HepG2 (cell line): ENCODE measurements around the gene SNX10. TPM values are rescaled to one million over a fixed set of nuclear protein-coding genes. Genes with fewer than 3 reads are reported as not detected.

ENCODE experiments used
- ASH2L ChIP-seq: fragments of 300-600, 200-600 bp; sonication (generic); IDR thresholded peaks from 2 replicates; pipeline ENCODE4 v1.7.0; 2017; ENCODE audit warnings: low read depth, mild to moderate bottlenecking, moderate library complexity, mixed read lengths, low read length; ENCODE audit not compliant: insufficient read length
- CEBPG ChIP-seq: IDR thresholded peaks from 2 replicates; pipeline ENCODE4 v1.6.1; 2016
- E2F2 ChIP-seq: sonication (generic); formaldehyde crosslinking; IDR thresholded peaks from 2 replicates; pipeline ENCODE4 v1.4.0; 2020; ENCODE audit warnings: missing genetic modification reagents, borderline replicate concordance
- EHMT2 ChIP-seq: fragments of 200-600 bp; sonication (generic); IDR thresholded peaks from 2 replicates; pipeline ENCODE4 v1.7.0; 2017; ENCODE audit warnings: antibody characterized with exemption, low read depth, low read length, borderline replicate concordance
- HMGXB4 ChIP-seq, 2 experiments: sonication (generic) in 1 of 2; formaldehyde crosslinking in 1 of 2; IDR thresholded peaks; 2 replicates each; pipeline versions ENCODE4 v1.4.0 to v1.6.1; 2018 to 2020; ENCODE audit warnings: missing genetic modification reagents in 2 of 2, borderline replicate concordance in 1 of 2, low read depth in 1 of 2, mild to moderate bottlenecking in 1 of 2, missing biosample characterization in 1 of 2
- HNF4A ChIP-seq: sonication (generic); formaldehyde crosslinking; IDR thresholded peaks from 2 replicates; pipeline ENCODE4 v1.4.0; 2020; ENCODE audit warnings: missing genetic modification reagents
- HNF4G ChIP-seq, 2 experiments: sonication (generic) in 1 of 2; formaldehyde crosslinking in 1 of 2; IDR thresholded peaks; 2 replicates each; pipeline versions ENCODE4 v1.4.0 to v1.6.1; 2011 to 2020; ENCODE audit warnings: borderline replicate concordance in 2 of 2, low read depth in 2 of 2, mild to moderate bottlenecking in 2 of 2, low read length in 1 of 2, missing genetic modification reagents in 1 of 2, moderate library complexity in 1 of 2
- KLF15 ChIP-seq: sonication (generic); formaldehyde crosslinking; IDR thresholded peaks from 2 replicates; pipeline ENCODE4 v1.8.1; 2023; ENCODE audit warnings: borderline replicate concordance, mild to moderate bottlenecking, inconsistent platforms, missing genetic modification reagents, mixed read lengths
- NCOA1 ChIP-seq: sonication (generic); formaldehyde crosslinking; IDR thresholded peaks from 2 replicates; pipeline ENCODE4 v1.9.0; 2021; ENCODE audit warnings: missing genetic modification reagents
- NCOR1 ChIP-seq: fragments of 200-600 bp; sonication (generic); IDR thresholded peaks from 2 replicates; pipeline ENCODE4 v1.7.0; 2017; ENCODE audit warnings: antibody characterized with exemption, low read length, borderline replicate concordance
- NONO ChIP-seq, 2 experiments: fragments of 450-650 bp in 1 of 2; sonication (generic) in 1 of 2; formaldehyde crosslinking in 1 of 2; IDR thresholded peaks in 1 of 2; conservative IDR thresholded peaks in 1 of 2; 2 replicates each; pipeline versions ENCODE4 v1.6.1 to v1.8.0; 2017 to 2022; ENCODE audit warnings: mild to moderate bottlenecking in 1 of 2, missing genetic modification reagents in 1 of 2, moderate library complexity in 1 of 2
- NR2C2 ChIP-seq: sonication (generic); formaldehyde crosslinking; IDR thresholded peaks from 2 replicates; pipeline ENCODE4 v1.4.0; 2020; ENCODE audit warnings: missing genetic modification reagents, mild to moderate bottlenecking, moderate library complexity, borderline replicate concordance
- PITX1 ChIP-seq: sonication (generic); formaldehyde crosslinking; IDR thresholded peaks from 2 replicates; pipeline ENCODE4 v1.5.1; 2020; ENCODE audit warnings: mild to moderate bottlenecking, missing genetic modification reagents
- RARA ChIP-seq: IDR thresholded peaks from 2 replicates; pipeline ENCODE4 v1.6.1; 2016; ENCODE audit warnings: missing genetic modification reagents, missing compliant biosample characterization
- SCMH1 ChIP-seq: sonication (generic); formaldehyde crosslinking; IDR thresholded peaks from 2 replicates; pipeline ENCODE4 v1.9.0; 2021; ENCODE audit warnings: missing genetic modification reagents, mild to moderate bottlenecking, borderline replicate concordance
- SNAPC4 ChIP-seq: sonication (generic); formaldehyde crosslinking; IDR thresholded peaks from 2 replicates; pipeline ENCODE4 v1.4.0; 2020; ENCODE audit warnings: mild to moderate bottlenecking, missing genetic modification reagents
- SOX6 ChIP-seq, 2 experiments: fragments of 450-650 bp in 1 of 2; sonication (generic) in 1 of 2; formaldehyde crosslinking in 1 of 2; IDR thresholded peaks; 2 replicates each; pipeline versions ENCODE4 v1.4.0 to v1.6.1; 2017 to 2020; ENCODE audit warnings: antibody characterized with exemption in 1 of 2, mild to moderate bottlenecking in 1 of 2, missing genetic modification reagents in 1 of 2
- ZNF441 ChIP-seq: sonication (generic); formaldehyde crosslinking; IDR thresholded peaks from 2 replicates; pipeline ENCODE4 v1.7.0; 2021; ENCODE audit warnings: missing genetic modification reagents, borderline replicate concordance
- ZNF510 ChIP-seq: sonication (generic); formaldehyde crosslinking; IDR thresholded peaks from 2 replicates; pipeline ENCODE4 v1.4.0; 2020; ENCODE audit warnings: low read depth, mild to moderate bottlenecking, missing genetic modification reagents
- ZNF558 ChIP-seq: sonication (generic); formaldehyde crosslinking; IDR thresholded peaks from 2 replicates; pipeline ENCODE4 v1.9.0; 2022; ENCODE audit warnings: mild to moderate bottlenecking, missing genetic modification reagents, borderline replicate concordance
- ZSCAN25 ChIP-seq: sonication (generic); formaldehyde crosslinking; IDR thresholded peaks from 2 replicates; pipeline ENCODE4 v1.8.0; 2022; ENCODE audit warnings: mild to moderate bottlenecking, missing genetic modification reagents
- polyA plus RNA-seq, 8 experiments: library from polyadenylated mRNA; depleted of rRNA in 3 of 8; stranded (reverse) in 7 of 8; unstranded in 1 of 8; fragments of >200 nt; fragmentation: Illumina TruSeq in 4 of 8; extraction: Trizol in 4 of 8; gene quantifications; 2 replicates each; pipeline versions ENCODE4 v1.2.1 to v1.2.3, GENCODE V29; 2011 to 2016; ENCODE audit warnings: low read depth in 4 of 8, missing spikeins in 1 of 8, mixed read lengths in 1 of 8; ENCODE audit not compliant: insufficient read depth in 1 of 8
- total RNA-seq, 5 experiments: library from RNA; depleted of rRNA; stranded (reverse); fragments of >200 nt; fragmentation: Illumina TruSeq; extraction: Trizol; gene quantifications; 2 replicates each; pipeline ENCODE4 v1.2.3, GENCODE V29; 2016; ENCODE audit warnings: low read depth in 1 of 5

Gene SNX10
- total and polyA plus RNA-seq, 2 of the 13 experiments (the other 11 are each of a cell fraction or from before 2014, with no cell fraction given) = 26.0 to 27.6 TPM

GRCh38 chr7:26343837-26344236, 52.2 kb downstream of the SNX10 start (continued):
- TF ChIP-seq SNAPC4 (CRISPR knock-in tag) (no peak), KLF15 (no peak), NR2C2 (CRISPR knock-in tag) (0 out of 2 replicates have a peak, but pooled peaks have one; percentile 23), ZSCAN25 (CRISPR knock-in tag) (no peak), HNF4G (IDR thresholded peaks at IDR 0.05; ENCODE audit: borderline replicate concordance, low read depth, low read length) (peak; percentile 68), HNF4G (CRISPR knock-in tag; IDR thresholded peaks at IDR 0.05; ENCODE audit: borderline replicate concordance, low read depth) (no peak), NCOA1 (CRISPR knock-in tag) (no peak), ZNF510 (CRISPR knock-in tag) (no peak), SOX6 (IDR thresholded peaks at IDR 0.05) (no peak), SOX6 (CRISPR knock-in tag; IDR thresholded peaks at IDR 0.05) (peak; percentile 77), NONO (IDR thresholded peaks at IDR 0.05) (no peak), NONO (CRISPR knock-in tag; conservative IDR thresholded peaks at IDR 0.05) (0 out of 2 replicates have a peak, but pooled peaks have one; percentile 3), ZNF558 (CRISPR knock-in tag) (no peak), SCMH1 (no peak), E2F2 (CRISPR knock-in tag) (no peak), HNF4A (CRISPR knock-in tag) (peak; percentile 85), CEBPG (CRISPR knock-in tag) (peak; percentile 62), EHMT2 (peak; percentile 24; the same call in 1 of the 2 replicates), NCOR1 (peak; percentile 77; the same call in 1 of the 2 replicates), ASH2L (peak; percentile 52), HMGXB4 (CRISPR knock-in tag; IDR thresholded peaks at IDR 0.05; ENCODE audit: borderline replicate concordance in 1 of 2, low read depth in 1 of 2) (peak in 1 of 2 experiments; percentile 17; a peak in 1 of 4 replicates), PITX1 (CRISPR knock-in tag) (0 out of 2 replicates have a peak, but pooled peaks have one; percentile 18), ZNF441 (CRISPR knock-in tag) (no peak), RARA (CRISPR knock-in tag) (0 out of 2 replicates have a peak, but pooled peaks have one; percentile 8)
